H1 (cell line): ENCODE measurements around the gene TIMD4. TPM values are rescaled to one million over a fixed set of nuclear protein-coding genes. Genes with fewer than 3 reads are reported as not detected.

Experiments used
- CTCF ChIA-PET: fragments of 300-600 bp; sonication (Branson Sonifier 250); formaldehyde crosslinking; loops from one replicate; lab custom pipeline; 2021; ENCODE audit not compliant: partially characterized antibody; lab: Charles Lee
- POLR2A ChIA-PET: fragments of 300-600 bp; sonication (Branson Sonifier 250); formaldehyde crosslinking; loops from one replicate; lab custom pipeline; 2021; ENCODE audit warnings: inconsistent platforms; ENCODE audit not compliant: partially characterized antibody; lab: Charles Lee
- DNase-seq, 2 experiments: peaks; one replicate each; pipeline versions ENCODE4 v3.0.0 to v3.0.0-alpha.2; 2010 to 2022; ENCODE audit warnings: low spot score in 2 of 2, low read depth in 1 of 2, mixed read lengths in 1 of 2
- FAIRE-seq: peaks from 2 replicates; lab custom pipeline; 2011; peaks lifted over from hg19 to GRCh38; lab: Jason Lieb, UNC
- H2AFZ ChIP-seq: 2 replicates; pipeline ENCODE4 v1.8.1; 2012; ENCODE audit warnings: low read length, inconsistent platforms
- H2AK5ac ChIP-seq: 2 replicates; pipeline ENCODE4 v1.6.1; 2013; ENCODE audit warnings: low read depth, low read length
- H2BK120ac ChIP-seq: replicated peaks from 2 replicates; pipeline ENCODE3; 2013; ENCODE audit warnings: low read depth, low read length, inconsistent platforms
- H2BK12ac ChIP-seq: 2 replicates; pipeline ENCODE4 v1.6.1; 2013; ENCODE audit warnings: low read depth, low read length
- H2BK15ac ChIP-seq: 2 replicates; pipeline ENCODE4 v1.6.1; 2013; ENCODE audit warnings: low read length
- H2BK20ac ChIP-seq: 2 replicates; pipeline ENCODE4 v1.6.1; 2013; ENCODE audit warnings: low read length
- H2BK5ac ChIP-seq: 2 replicates; pipeline ENCODE4 v1.6.1; 2013; ENCODE audit warnings: low read depth, low read length
- H3K14ac ChIP-seq: 2 replicates; pipeline ENCODE4 v1.6.1; 2013; ENCODE audit warnings: inconsistent platforms; ENCODE audit not compliant: insufficient read length
- H3K18ac ChIP-seq: 2 replicates; pipeline ENCODE4 v1.6.1; 2013; ENCODE audit warnings: low read length; ENCODE audit errors: extremely low read depth
- H3K23ac ChIP-seq: 2 replicates; pipeline ENCODE4 v1.6.1; 2013; ENCODE audit warnings: inconsistent platforms; ENCODE audit not compliant: insufficient read length
- H3K23me2 ChIP-seq: 2 replicates; pipeline ENCODE4 v1.6.1; 2013; ENCODE audit warnings: low read depth, low read length
- H3K27ac ChIP-seq: 2 replicates; pipeline ENCODE4 v1.6.1; 2011; ENCODE audit warnings: low read depth, low read length, inconsistent platforms
- H3K27me3 ChIP-seq, 4 experiments: replicated peaks in 1 of 4; 1 replicate in 1 of 4; 2 replicates in 3 of 4; pipeline versions ENCODE4 v1.6.1 to v1.8.1; 2011 to 2013; ENCODE audit warnings: low read length in 3 of 4, mild to moderate bottlenecking in 3 of 4, inconsistent platforms in 2 of 4, mixed read lengths in 2 of 4, moderate library complexity in 1 of 4; ENCODE audit not compliant: control insufficient read depth in 3 of 4, insufficient read depth in 3 of 4; ENCODE audit errors: extremely low read depth in 1 of 4
- H3K36me3 ChIP-seq, 4 experiments: 2 replicates each; pipeline versions ENCODE4 v1.6.1 to v1.8.1; 2011 to 2013; ENCODE audit warnings: mild to moderate bottlenecking in 4 of 4, low read length in 3 of 4, moderate library complexity in 2 of 4, control low read depth in 1 of 4, inconsistent platforms in 1 of 4; ENCODE audit not compliant: insufficient read depth in 4 of 4, control insufficient read depth in 2 of 4
- H3K4ac ChIP-seq: replicated peaks from 2 replicates; pipeline ENCODE3; 2013; ENCODE audit warnings: low read length, low read depth, mixed read lengths, inconsistent platforms; ENCODE audit not compliant: insufficient read length
- H3K4me1 ChIP-seq, 4 experiments: replicated peaks in 1 of 4; 1 replicate in 1 of 4; 2 replicates in 3 of 4; pipeline versions ENCODE4 v1.6.1 to v1.8.1; 2011 to 2013; ENCODE audit warnings: low read length in 3 of 4, inconsistent platforms in 2 of 4, mixed read lengths in 1 of 4; ENCODE audit not compliant: insufficient read depth in 4 of 4, control insufficient read depth in 3 of 4
- H3K4me2 ChIP-seq, 2 experiments: 2 replicates each; pipeline versions ENCODE4 v1.6.1 to v1.8.1; 2011 to 2013; ENCODE audit warnings: low read depth in 2 of 2, low read length in 2 of 2, control low read depth in 1 of 2, inconsistent platforms in 1 of 2, mild to moderate bottlenecking in 1 of 2; ENCODE audit not compliant: insufficient read depth in 1 of 2
- H3K4me3 ChIP-seq, 4 experiments: fragments of 200-600, 300-600 bp in 1 of 4; sonication (generic), shearing (Covaris generic), sonication (Bioruptor Twin) in 1 of 4; 2 replicates each; pipeline versions ENCODE4 v1.5.1 to v1.8.1; 2011 to 2016; ENCODE audit warnings: low read length in 4 of 4, low read depth in 3 of 4, control low read depth in 2 of 4, inconsistent platforms in 2 of 4, mild to moderate bottlenecking in 2 of 4, mixed read lengths in 1 of 4, moderate library complexity in 1 of 4; ENCODE audit not compliant: insufficient read depth in 2 of 4; ENCODE audit errors: extremely low read depth in 1 of 4
- H3K56ac ChIP-seq: replicated peaks from 2 replicates; pipeline ENCODE3; 2013; ENCODE audit warnings: low read depth, mild to moderate bottlenecking, mixed read lengths, low read length, inconsistent platforms; ENCODE audit not compliant: insufficient read length
- H3K79me1 ChIP-seq: 2 replicates; pipeline ENCODE4 v1.6.1; 2013; ENCODE audit warnings: low read depth, low read length, control low read depth
- H3K79me2 ChIP-seq, 2 experiments: 2 replicates each; pipeline versions ENCODE4 v1.6.1 to v1.8.1; 2012 to 2013; ENCODE audit warnings: low read length in 2 of 2, mild to moderate bottlenecking in 2 of 2, inconsistent platforms in 1 of 2; ENCODE audit not compliant: insufficient read depth in 2 of 2, control insufficient read depth in 1 of 2
- H3K9ac ChIP-seq, 4 experiments: replicated peaks in 1 of 4; 1 replicate in 1 of 4; 2 replicates in 3 of 4; pipeline versions ENCODE4 v1.6.1 to v1.8.1; 2011 to 2013; ENCODE audit warnings: low read depth in 3 of 4, low read length in 3 of 4, control low read depth in 2 of 4, mild to moderate bottlenecking in 2 of 4, moderate library complexity in 2 of 4, inconsistent platforms in 1 of 4; ENCODE audit errors: extremely low read depth in 1 of 4
- H3K9me3 ChIP-seq, 2 experiments: 2 replicates each; pipeline versions ENCODE4 v1.6.1 to v1.8.1; 2012 to 2013; ENCODE audit warnings: mild to moderate bottlenecking in 2 of 2, moderate library complexity in 2 of 2, control low read depth in 1 of 2, inconsistent platforms in 1 of 2, low read depth in 1 of 2, low read length in 1 of 2, mixed read lengths in 1 of 2; ENCODE audit not compliant: insufficient read depth in 2 of 2
- H4K20me1 ChIP-seq, 2 experiments: replicated peaks in 1 of 2; 2 replicates each; pipeline versions ENCODE3 to v1.8.1; 2011 to 2013; ENCODE audit warnings: inconsistent platforms in 2 of 2, low read length in 2 of 2, mild to moderate bottlenecking in 1 of 2; ENCODE audit not compliant: insufficient read depth in 2 of 2, control insufficient read depth in 1 of 2
- H4K5ac ChIP-seq: 2 replicates; pipeline ENCODE4 v1.6.1; 2013; ENCODE audit warnings: low read length, low read depth, mixed read lengths, inconsistent platforms; ENCODE audit not compliant: insufficient read length
- H4K8ac ChIP-seq: 2 replicates; pipeline ENCODE4 v1.8.0; 2013; ENCODE audit warnings: mild to moderate bottlenecking, moderate library complexity, low read length, inconsistent platforms; ENCODE audit not compliant: insufficient read depth; ENCODE audit errors: extremely low read depth
- H4K91ac ChIP-seq: replicated peaks from 2 replicates; pipeline ENCODE3; 2013; ENCODE audit warnings: low read length, mixed read lengths, inconsistent platforms; ENCODE audit not compliant: insufficient read length
- BCL11A ChIP-seq, 2 experiments: IDR thresholded peaks; one replicate each; pipeline ENCODE4 v1.6.1; 2011; ENCODE audit warnings: low read depth in 2 of 2, low read length in 2 of 2, mild to moderate bottlenecking in 2 of 2
- BRCA1 ChIP-seq: IDR thresholded peaks from 2 replicates; pipeline ENCODE4 v1.6.1; 2012; ENCODE audit warnings: low read depth, low read length, improper control_type of control experiment
- GABPA ChIP-seq: IDR thresholded peaks from 2 replicates; pipeline ENCODE4 v1.6.1; 2011; ENCODE audit warnings: mild to moderate bottlenecking, low read length, moderate library complexity, borderline replicate concordance; ENCODE audit not compliant: insufficient read depth
- HDAC6 ChIP-seq: IDR thresholded peaks from one replicate; pipeline ENCODE4 v1.7.1; 2012; ENCODE audit warnings: low read depth, mild to moderate bottlenecking, inconsistent platforms, low read length, moderate library complexity
- JUN ChIP-seq: IDR thresholded peaks from 2 replicates; pipeline ENCODE4 v1.6.1; 2011; ENCODE audit warnings: low read depth, mild to moderate bottlenecking, improper control_type of control experiment, low read length
- NANOG ChIP-seq: IDR thresholded peaks from 2 replicates; pipeline ENCODE4 v1.6.1; 2011; ENCODE audit warnings: low read length, low read depth, mild to moderate bottlenecking, inconsistent platforms; ENCODE audit not compliant: insufficient read depth, poor library complexity, severe bottlenecking
- NRF1 ChIP-seq: IDR thresholded peaks from 2 replicates; pipeline ENCODE4 v1.6.1; 2011; ENCODE audit warnings: mild to moderate bottlenecking, low read depth, low read length, improper control_type of control experiment
- SAP30 ChIP-seq: fragments of 300-600 bp; sonication (generic); IDR thresholded peaks from 2 replicates; pipeline ENCODE4 v1.7.1; 2012; ENCODE audit warnings: low read length, moderate library complexity, mild to moderate bottlenecking, inconsistent platforms; ENCODE audit not compliant: insufficient read depth, insufficient replicate concordance
- TEAD4 ChIP-seq: IDR thresholded peaks from 2 replicates; pipeline ENCODE4 v1.6.1; 2012; ENCODE audit warnings: low read depth, low read length, inconsistent platforms, mixed read lengths
- ZNF274 ChIP-seq: IDR thresholded peaks from 2 replicates; pipeline ENCODE4 v1.7.0; 2012; ENCODE audit warnings: low read length, borderline replicate concordance; ENCODE audit errors: extremely low read depth
- polyA plus RNA-seq, 7 experiments: library from polyadenylated mRNA; depleted of rRNA in 3 of 7; stranded (reverse) in 5 of 7; unstranded in 2 of 7; fragments of >200 nt in 5 of 7; fragments of 200-250 nt in 2 of 7; gene quantifications; 1 replicate in 5 of 7; 2 replicates in 1 of 7; 4 replicates in 1 of 7; pipeline versions ENCODE4 v1.2.1 to v1.2.3, GENCODE V29; 2011 to 2013; ENCODE audit warnings: missing spikeins in 2 of 7, mixed read lengths in 2 of 7
- total RNA-seq: library from RNA; stranded (reverse); fragmentation: NEBNext Ultra II Directional; extraction: Animal tissue kit (Norgen Biotek cat#: 25700); gene quantifications from 2 replicates; pipeline ENCODE4 v1.2.1, GENCODE V29; 2021
- TF ChIP-seq, protein P1 (sequence below): IDR thresholded peaks from 2 replicates; pipeline ENCODE4 v1.6.1; 2011; ENCODE audit warnings: low read depth, mild to moderate bottlenecking, low read length; ENCODE audit not compliant: insufficient read depth

Gene TIMD4
- total and polyA plus RNA-seq, 2 of the 8 experiments (the other 6 are each of a cell fraction or from before 2014, with no cell fraction given): not detected

DNA sequence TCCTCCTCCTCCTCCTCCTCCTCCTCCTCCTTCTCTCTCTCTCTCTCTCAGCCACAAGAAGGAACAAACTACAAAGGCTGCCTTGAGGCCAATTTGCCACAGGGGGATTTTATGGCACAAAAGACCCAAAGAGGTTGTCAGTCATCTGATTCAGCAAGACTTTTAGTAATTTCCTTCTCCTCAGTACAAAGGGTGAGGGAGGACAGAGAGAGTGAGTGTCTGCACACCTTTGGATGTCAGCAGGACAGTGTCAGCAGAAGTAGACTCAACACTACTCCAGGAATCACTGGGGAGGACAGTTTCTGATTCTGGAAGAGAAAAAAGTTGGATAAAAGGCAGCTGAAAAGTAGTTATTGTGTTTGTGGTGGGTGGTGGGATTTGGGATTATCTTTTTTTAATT is 13.6 kb downstream of the TIMD4 start:
- peak overlapping the region; percentile 94 for H2AFZ ChIP-seq
- no peak overlapping the region for H3K4ac ChIP-seq
- no peak for DNase-seq
- H3K23ac ChIP-seq: no peak overlapping the region
- H2BK20ac ChIP-seq: no peak overlapping the region
- CTCF ChIA-PET: no interaction called here
- H2BK120ac ChIP-seq: no peak overlapping the region
- H3K9ac ChIP-seq: no peak overlapping the region; a peak in 1 of 7 replicates
- no peaks in the 10 kb centered on the region for H4K20me1 ChIP-seq
- no peak overlapping the region for H4K5ac ChIP-seq
- H3K79me2 ChIP-seq: no peaks in the 10 kb centered on the region
- H4K8ac ChIP-seq: no peak overlapping the region
- no peak overlapping the region for H3K18ac ChIP-seq
- peak overlapping the region; percentile 7; the same call in 1 of the 2 replicates for H2BK12ac ChIP-seq
- H3K36me3 ChIP-seq: no peaks in the 10 kb centered on the region
- no peaks in the 10 kb centered on the region for H3K23me2 ChIP-seq
- no peak overlapping the region for H2BK5ac ChIP-seq
- H3K14ac ChIP-seq: no peak overlapping the region
- H3K4me3 ChIP-seq: no peak overlapping the region
- H3K79me1 ChIP-seq: no peaks in the 10 kb centered on the region
- H4K91ac ChIP-seq: no peak overlapping the region
- H3K56ac ChIP-seq: no peak overlapping the region
- no peaks in the 10 kb centered on the region for H3K27me3 ChIP-seq
- FAIRE-seq: no peak
- no peak overlapping the region for H3K27ac ChIP-seq
- no peaks in the 10 kb centered on the region for H3K4me1 ChIP-seq
- TF ChIP-seq BRCA1: no peak
- TF ChIP-seq NANOG: no peak
- TF ChIP-seq SAP30: no peak
- no peak for TF ChIP-seq TEAD4
- TF ChIP-seq, protein P1, sequence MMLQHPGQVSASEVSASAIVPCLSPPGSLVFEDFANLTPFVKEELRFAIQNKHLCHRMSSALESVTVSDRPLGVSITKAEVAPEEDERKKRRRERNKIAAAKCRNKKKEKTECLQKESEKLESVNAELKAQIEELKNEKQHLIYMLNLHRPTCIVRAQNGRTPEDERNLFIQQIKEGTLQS: no peak
- no peak for TF ChIP-seq JUN
- no peak for TF ChIP-seq HDAC6
- no peak for TF ChIP-seq NRF1
- no peak for TF ChIP-seq ZNF274
- no peak for TF ChIP-seq GABPA
- no peak for TF ChIP-seq BCL11A (IDR thresholded peaks at IDR 0.05; ENCODE audit: low read depth in 2 of 2, low read length in 2 of 2)
- H2BK15ac ChIP-seq: no peak overlapping the region
- POLR2A ChIA-PET: no interaction called here
- H3K9me3 ChIP-seq: no peaks in the 10 kb centered on the region
- no peak overlapping the region for H3K4me2 ChIP-seq
- H2AK5ac ChIP-seq: no peak overlapping the region
